Measurements from ENCODE around the gene NDC80. TPM values are rescaled to one million over a fixed set of nuclear protein-coding genes. Genes with fewer than 3 reads are reported as not detected.

Gene NDC80
- total and polyA plus RNA-seq, 8 donors = 0.06 to 1.5 (median 0.55) TPM; not detected in 2

DNA sequence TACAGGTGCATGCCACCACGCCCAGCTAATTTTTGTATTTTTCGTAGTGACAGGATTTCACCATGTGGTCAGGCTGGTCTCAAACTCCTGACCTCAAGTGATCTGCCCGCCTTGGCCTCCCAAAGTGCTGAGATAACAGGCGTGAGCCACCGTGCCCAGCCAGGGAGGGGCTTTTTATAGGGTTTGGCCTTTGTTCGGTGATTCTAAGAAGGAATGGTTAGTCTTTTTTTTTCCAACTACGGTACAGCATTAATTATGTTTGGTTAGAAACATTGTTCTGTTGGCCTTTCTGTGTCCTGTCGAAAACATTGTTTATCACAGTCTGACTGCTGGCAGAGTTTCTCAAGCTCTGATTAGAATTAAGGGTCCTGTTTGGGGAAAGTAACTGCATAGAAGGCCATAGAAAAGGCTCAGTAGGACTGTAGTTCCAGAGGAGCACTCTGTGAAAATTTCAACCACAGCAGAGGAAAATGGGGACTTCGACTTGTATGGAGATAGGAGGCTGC, 64.8 kb downstream of the NDC80 start:
- H3K4me3 ChIP-seq = no peak overlapping the region
- no peak for FAIRE-seq

DNA sequence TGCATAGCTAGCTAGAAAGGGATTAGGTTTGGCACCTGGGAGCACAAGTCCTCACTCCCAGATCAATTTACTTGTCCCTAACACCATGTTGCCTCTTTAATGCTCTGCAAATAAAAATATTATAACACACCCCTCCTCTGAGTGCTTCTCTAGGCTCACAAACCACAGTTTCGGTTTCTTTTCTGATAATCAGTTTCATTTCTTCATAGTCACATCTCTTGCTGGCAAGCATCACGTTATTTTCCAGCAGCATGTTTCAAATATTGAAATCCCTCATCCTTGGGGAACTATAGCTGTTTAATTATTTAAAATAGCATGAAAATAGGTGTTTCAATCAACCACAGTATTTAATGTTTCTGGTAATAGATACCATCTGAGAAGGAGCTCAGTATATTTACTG, 70.3 kb downstream of the NDC80 start:
- H3K4me3 ChIP-seq = no peak overlapping the region
- DNase-seq (no peak), ATAC-seq (peak in 3 of 4 donors; percentile 32 to 69 (median 67)), FAIRE-seq (no peak)
- no peaks in the 10 kb centered on the region for H3K4me1 ChIP-seq
- TF ChIP-seq, protein P1, sequence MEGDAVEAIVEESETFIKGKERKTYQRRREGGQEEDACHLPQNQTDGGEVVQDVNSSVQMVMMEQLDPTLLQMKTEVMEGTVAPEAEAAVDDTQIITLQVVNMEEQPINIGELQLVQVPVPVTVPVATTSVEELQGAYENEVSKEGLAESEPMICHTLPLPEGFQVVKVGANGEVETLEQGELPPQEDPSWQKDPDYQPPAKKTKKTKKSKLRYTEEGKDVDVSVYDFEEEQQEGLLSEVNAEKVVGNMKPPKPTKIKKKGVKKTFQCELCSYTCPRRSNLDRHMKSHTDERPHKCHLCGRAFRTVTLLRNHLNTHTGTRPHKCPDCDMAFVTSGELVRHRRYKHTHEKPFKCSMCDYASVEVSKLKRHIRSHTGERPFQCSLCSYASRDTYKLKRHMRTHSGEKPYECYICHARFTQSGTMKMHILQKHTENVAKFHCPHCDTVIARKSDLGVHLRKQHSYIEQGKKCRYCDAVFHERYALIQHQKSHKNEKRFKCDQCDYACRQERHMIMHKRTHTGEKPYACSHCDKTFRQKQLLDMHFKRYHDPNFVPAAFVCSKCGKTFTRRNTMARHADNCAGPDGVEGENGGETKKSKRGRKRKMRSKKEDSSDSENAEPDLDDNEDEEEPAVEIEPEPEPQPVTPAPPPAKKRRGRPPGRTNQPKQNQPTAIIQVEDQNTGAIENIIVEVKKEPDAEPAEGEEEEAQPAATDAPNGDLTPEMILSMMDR (IDR thresholded peaks at IDR 0.05) = no peak
- no peak overlapping the region for H3K27ac ChIP-seq
- no peaks in the 10 kb centered on the region for H3K27me3 ChIP-seq
- WGBS, 2 donors = 31 to 33% methylated on average over 2 of the region's 2 CpGs
- intact Hi-C loops (cut with DNase I) = no loop called here
- no peaks in the 10 kb centered on the region for H3K9me3 ChIP-seq
- no peaks in the 10 kb centered on the region for H3K36me3 ChIP-seq

More for the DNA sequence above, 64.8 kb downstream of the NDC80 start:
- no peaks in the 10 kb centered on the region for H3K36me3 ChIP-seq
- intact Hi-C loops (cut with DNase I) = no loop called here
- H3K4me1 ChIP-seq = no peaks in the 10 kb centered on the region
- DNase-seq = no peak
- H3K27me3 ChIP-seq = no peaks in the 10 kb centered on the region
- ATAC-seq = peak in 1 of 4 donors; percentile 14
- no peaks in the 10 kb centered on the region for H3K9me3 ChIP-seq
- WGBS, 2 donors = 61 to 63% methylated on average over 9 of the region's 9 CpGs
- TF ChIP-seq, protein P1 (IDR thresholded peaks at IDR 0.05) = no peak
- H3K27ac ChIP-seq = peak overlapping the region in 2 of 4 donors; percentile 40 to 50

DNA sequence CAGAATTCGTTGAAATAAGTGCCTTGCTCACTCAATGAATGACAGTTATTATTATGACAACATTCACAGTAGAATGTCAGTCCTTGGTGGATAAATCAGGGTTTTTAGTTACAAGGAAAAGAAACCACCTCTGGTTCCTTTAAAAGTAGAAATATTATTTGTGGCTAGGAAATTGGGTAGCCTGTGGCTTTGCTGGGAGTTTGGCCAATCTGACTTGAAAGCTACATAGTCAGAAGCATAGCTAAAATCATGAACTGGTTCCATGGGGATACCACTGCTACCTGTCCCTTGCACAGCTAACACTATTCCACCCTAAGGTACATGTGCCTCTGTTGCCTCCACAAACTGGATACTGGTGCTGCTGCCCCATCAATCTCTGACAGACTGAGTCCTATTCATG, 71.4 kb downstream of the NDC80 start:
- ATAC-seq = no peak
- no peaks in the 10 kb centered on the region for H3K9me3 ChIP-seq
- no peak overlapping the region for H3K27ac ChIP-seq
- H3K27me3 ChIP-seq = no peaks in the 10 kb centered on the region
- H3K36me3 ChIP-seq = no peaks in the 10 kb centered on the region
- WGBS, 2 donors = 60 to 75% methylated on average over 1 of the region's 1 CpG
- intact Hi-C loops (cut with DNase I) = no loop called here
- H3K4me1 ChIP-seq = no peaks in the 10 kb centered on the region
- no peak for DNase-seq
- TF ChIP-seq, protein P1 (IDR thresholded peaks at IDR 0.05) = no peak
- no peak for FAIRE-seq
- H3K4me3 ChIP-seq = no peak overlapping the region

DNA sequence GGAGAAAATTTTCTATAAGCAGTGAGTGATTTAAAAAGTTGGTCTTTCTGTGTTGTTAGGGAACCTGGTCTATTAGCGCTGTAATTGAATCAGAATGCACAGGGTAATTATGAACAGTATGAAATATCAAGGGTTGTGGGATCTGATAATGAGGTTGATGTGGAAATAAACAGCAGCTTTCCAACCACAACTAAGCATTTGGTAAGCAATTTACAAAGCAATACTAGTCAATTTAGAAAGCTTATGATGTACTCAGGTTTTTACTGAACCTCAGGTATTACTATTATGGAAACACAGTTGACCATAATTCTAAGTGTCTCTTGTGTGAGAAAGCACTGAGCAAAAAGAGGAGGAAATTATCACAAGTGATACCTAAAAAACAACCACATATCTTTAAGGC, 73.2 kb downstream of the NDC80 start:
- intact Hi-C loops (cut with DNase I) = no loop called here
- Histone ChIP-seq H3K4me3 (no peak overlapping the region), H3K36me3 (no peaks in the 10 kb centered on the region), H3K4me1 (no peaks in the 10 kb centered on the region), H3K27ac (no peak overlapping the region), H3K9me3 (no peaks in the 10 kb centered on the region), H3K27me3 (no peaks in the 10 kb centered on the region)
- FAIRE-seq = no peak
- WGBS, 2 donors = 90 to 95% methylated on average over 1 of the region's 1 CpG
- TF ChIP-seq, protein P1 (IDR thresholded peaks at IDR 0.05) = no peak
- no peak for ATAC-seq
- DNase-seq = no peak

DNA sequence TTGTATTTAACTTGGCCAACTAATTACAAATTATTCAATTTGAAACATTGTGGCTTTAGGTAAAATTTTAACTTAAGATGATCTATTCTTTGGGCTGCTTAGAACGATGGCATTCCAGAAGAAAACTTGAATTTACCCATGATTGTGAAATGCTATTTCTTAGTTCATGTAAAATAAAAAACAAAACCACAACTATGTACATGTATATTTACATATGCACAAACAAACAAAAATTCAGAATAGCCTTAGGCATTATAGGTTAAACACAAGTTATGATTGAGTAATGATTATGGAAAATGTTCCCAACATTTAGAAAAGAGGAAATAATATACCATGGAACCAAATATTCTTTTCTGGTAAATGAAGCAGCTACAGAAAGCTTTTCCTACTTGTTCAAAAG, 80.6 kb downstream of the NDC80 start:
- Histone ChIP-seq H3K4me1 (no peaks in the 10 kb centered on the region), H3K27ac (no peak overlapping the region), H3K9me3 (no peaks in the 10 kb centered on the region), H3K27me3 (no peaks in the 10 kb centered on the region), H3K36me3 (no peaks in the 10 kb centered on the region), H3K4me3 (no peak overlapping the region)
- intact Hi-C loops (cut with DNase I) = no loop called here
- FAIRE-seq (no peak), DNase-seq (no peak), ATAC-seq (no peak)
- TF ChIP-seq, protein P1 (IDR thresholded peaks at IDR 0.05) = no peak
- 79 to 85% methylated on average over 1 of the region's 1 CpG for WGBS, 2 donors
